ENCODE data around the gene IGSF11.
"Not testable (repeated sequence)": the region's sequence is repeated elsewhere in the genome, so short reads cannot be mapped to it uniquely, and the experiment has no call there.

The IGSF11 gene

DNA sequence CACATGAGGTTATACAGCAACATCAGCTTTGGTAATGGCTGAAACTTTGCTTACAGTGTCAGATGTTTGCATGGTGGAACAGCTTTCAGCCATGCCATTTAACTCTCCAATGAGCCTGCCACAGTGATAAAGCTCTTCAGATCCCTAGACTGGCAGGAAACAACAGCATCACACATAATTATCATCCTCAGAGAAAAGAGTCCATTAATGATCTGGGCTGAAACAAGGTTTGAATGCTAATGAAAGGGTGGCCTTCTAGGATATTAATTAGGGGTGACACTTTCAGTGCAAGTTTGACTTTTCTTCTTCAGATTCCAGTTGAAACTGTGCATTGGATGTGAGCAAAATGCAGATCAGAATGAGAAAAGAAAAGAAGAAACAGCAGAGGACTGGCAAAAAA lies 166.6 kb downstream of the IGSF11 start:
- DNase-seq (ENCODE audit: low read depth in 2 of 2): no peak
- H3K4me3 ChIP-seq (replicated peaks in 1 of 2; ENCODE audit: low read depth in 2 of 2, low read length in 2 of 2): no peak overlapping the region
- TF ChIP-seq, protein P1, sequence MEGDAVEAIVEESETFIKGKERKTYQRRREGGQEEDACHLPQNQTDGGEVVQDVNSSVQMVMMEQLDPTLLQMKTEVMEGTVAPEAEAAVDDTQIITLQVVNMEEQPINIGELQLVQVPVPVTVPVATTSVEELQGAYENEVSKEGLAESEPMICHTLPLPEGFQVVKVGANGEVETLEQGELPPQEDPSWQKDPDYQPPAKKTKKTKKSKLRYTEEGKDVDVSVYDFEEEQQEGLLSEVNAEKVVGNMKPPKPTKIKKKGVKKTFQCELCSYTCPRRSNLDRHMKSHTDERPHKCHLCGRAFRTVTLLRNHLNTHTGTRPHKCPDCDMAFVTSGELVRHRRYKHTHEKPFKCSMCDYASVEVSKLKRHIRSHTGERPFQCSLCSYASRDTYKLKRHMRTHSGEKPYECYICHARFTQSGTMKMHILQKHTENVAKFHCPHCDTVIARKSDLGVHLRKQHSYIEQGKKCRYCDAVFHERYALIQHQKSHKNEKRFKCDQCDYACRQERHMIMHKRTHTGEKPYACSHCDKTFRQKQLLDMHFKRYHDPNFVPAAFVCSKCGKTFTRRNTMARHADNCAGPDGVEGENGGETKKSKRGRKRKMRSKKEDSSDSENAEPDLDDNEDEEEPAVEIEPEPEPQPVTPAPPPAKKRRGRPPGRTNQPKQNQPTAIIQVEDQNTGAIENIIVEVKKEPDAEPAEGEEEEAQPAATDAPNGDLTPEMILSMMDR (IDR thresholded peaks at IDR 0.05; ENCODE audit: low read depth, low read length): no peak

DNA sequence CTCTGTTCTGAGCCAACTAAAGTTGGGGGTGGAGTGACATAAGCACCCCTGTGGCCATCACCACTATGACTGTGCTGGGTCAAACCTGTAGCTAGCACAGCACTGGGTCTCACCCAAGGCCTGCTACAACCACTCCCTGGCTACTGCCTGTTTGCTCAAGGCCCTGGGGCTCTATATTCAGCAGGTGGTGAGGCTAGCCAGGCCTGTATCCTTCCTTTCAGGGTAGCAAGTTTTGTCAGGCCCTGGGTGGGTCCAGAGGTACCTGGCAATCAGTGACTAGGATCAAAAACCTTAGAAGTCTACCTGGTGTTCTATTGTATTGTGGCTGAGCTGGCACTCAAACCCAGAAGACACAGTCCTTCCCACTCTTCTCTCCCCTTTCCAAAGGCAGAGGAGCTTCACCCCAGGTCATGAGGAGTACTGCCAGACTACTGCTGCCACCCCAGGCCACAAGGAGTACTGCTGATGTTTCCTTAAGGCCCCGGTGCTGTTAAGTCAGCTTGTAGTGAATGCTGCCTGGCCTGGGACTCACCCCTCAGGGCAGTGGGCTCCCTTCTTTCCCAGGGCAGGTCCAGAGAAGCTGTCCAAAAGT lies 170.8 kb downstream of the IGSF11 start:
- TF ChIP-seq, protein P1 (IDR thresholded peaks at IDR 0.05; ENCODE audit: low read depth, low read length): no peak
- H3K4me3 ChIP-seq (replicated peaks in 1 of 2; ENCODE audit: low read depth in 2 of 2, low read length in 2 of 2): no peak overlapping the region
- DNase-seq (ENCODE audit: low read depth in 2 of 2): no peak

DNA sequence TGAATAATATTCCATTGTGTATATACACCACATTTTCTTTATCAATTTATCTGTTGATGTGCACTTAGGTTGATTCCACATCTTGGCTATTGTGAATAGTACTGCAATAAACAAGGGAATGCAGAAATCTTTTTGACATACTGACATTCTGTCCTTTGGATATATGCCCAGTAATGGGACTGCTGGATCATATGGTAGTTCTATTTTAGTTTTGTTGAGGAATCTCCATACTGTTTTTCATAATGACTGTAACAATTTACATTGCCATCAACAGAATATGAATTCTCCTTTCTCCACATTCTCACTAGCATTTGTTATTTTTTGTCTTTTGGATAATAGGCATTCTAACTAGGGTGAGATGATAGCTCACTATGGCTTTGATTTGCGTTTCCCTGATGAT lies 174.7 kb downstream of the IGSF11 start:
- DNase-seq (ENCODE audit: low read depth in 2 of 2): no peak
- TF ChIP-seq, protein P1 (IDR thresholded peaks at IDR 0.05; ENCODE audit: low read depth, low read length): no peak
- no peak overlapping the region for H3K4me3 ChIP-seq (replicated peaks in 1 of 2; ENCODE audit: low read depth in 2 of 2, low read length in 2 of 2)

DNA sequence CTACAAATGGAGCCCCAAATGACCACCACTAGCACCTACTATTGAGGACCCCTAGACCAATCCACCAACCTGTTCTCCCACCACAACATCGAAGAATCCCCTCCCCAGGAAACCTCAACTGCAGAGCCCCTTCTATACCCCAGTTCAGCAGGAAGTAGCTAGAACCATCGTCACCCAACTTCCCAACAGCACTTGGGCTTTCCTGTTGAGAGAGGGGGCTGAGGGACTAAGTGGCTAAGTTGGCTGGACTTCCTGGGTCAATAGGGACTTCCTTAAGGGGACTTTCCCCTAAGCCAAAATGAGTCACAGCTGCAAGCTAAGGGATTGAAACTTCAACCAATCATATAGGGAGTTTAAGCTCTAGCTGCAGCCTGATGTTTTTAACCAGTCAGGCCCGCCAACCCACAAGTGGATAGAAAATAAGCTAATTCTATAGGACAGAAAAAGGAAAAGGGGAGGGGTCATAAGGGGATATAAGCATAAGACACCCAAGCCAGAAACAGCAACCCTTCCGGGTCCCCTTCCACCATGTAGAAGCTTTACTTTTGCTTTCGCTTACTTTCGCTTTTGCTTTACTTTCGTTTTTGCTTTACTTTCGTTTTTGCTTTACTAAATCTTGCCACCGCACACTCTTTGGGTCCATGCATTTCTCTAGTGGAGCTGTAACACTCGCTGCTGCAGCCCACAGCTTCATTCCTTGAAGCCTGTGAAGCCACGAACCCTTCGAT lies 183.0 kb downstream of the IGSF11 start:
- not testable (repeated sequence) for DNase-seq (ENCODE audit: low read depth in 2 of 2); H3K4me3 ChIP-seq (replicated peaks in 1 of 2; ENCODE audit: low read depth in 2 of 2, low read length in 2 of 2)

DNA sequence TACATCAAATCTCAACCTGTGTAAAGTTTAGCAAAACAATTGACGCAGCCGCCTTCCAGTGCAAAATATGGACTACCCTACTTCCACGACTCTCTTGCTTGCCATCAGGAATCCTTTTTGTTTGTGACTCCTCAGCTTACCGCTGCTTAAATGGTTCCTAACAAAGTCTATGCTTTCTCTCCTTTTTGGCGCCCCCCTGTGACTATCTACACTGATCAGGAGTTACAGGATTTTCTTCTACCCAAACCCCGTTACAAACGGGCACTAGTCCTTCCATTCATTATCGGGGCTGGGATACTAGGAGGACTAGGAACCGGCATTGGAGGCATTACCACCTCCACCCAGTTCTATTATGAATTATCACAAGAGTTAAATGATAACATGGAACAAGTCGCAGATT lies 184.0 kb downstream of the IGSF11 start:
- DNase-seq (ENCODE audit: low read depth in 2 of 2): no peak
- H3K4me3 ChIP-seq (replicated peaks in 1 of 2; ENCODE audit: low read depth in 2 of 2, low read length in 2 of 2): no peak overlapping the region
- TF ChIP-seq, protein P1 (IDR thresholded peaks at IDR 0.05; ENCODE audit: low read depth, low read length): no peak

Measured in cardiac fibroblast (primary cell).